HUES48 (cell line): ENCODE data around the gene TLX3.
"Not testable (repeated sequence)": the region's sequence is repeated elsewhere in the genome, so short reads cannot be mapped to it uniquely, and the experiment has no call there.

Experiments
- H3K27ac ChIP-seq: one replicate; pipeline ENCODE4 v1.7.0; 2013; ENCODE audit warnings: low read depth, low read length, inconsistent platforms
- H3K27me3 ChIP-seq: 2 replicates; pipeline ENCODE4 v1.6.1; 2013; ENCODE audit warnings: mild to moderate bottlenecking, low read length; ENCODE audit not compliant: control insufficient read depth, insufficient read depth
- H3K36me3 ChIP-seq: 2 replicates; pipeline ENCODE4 v1.6.1; 2013; ENCODE audit warnings: low read length; ENCODE audit not compliant: control insufficient read depth, insufficient read depth
- H3K4me1 ChIP-seq: 2 replicates; pipeline ENCODE4 v1.6.1; 2013; ENCODE audit warnings: mild to moderate bottlenecking, low read length; ENCODE audit not compliant: control insufficient read depth, insufficient read depth
- H3K4me3 ChIP-seq: 2 replicates; pipeline ENCODE4 v1.5.1; 2013; ENCODE audit warnings: mild to moderate bottlenecking, low read depth, low read length
- H3K9ac ChIP-seq: 2 replicates; pipeline ENCODE4 v1.6.1; 2013; ENCODE audit warnings: mild to moderate bottlenecking, low read depth, low read length, moderate library complexity
- H3K9me3 ChIP-seq: 2 replicates; pipeline ENCODE4 v1.6.1; 2013; ENCODE audit warnings: low read length; ENCODE audit not compliant: control insufficient read depth, insufficient read depth

Gene TLX3

DNA sequence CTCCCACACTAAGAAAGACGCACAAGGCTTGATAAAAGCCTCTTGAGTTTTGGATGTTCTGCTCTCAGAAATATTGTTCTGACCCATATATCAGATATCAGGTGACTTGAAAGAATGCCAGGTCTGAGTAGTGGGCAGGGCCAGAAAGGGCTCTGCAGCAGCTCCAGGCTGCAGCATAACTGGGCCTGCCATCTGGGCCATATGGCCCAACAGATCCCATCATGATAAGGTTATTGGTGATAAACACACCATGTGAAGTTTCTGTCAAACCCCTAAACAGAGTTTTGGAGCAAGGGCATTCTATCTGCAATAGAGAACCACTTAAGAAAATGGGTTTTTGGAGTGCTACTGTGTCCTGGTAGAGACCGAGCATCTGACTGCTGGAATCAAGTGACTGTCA, 48.8 kb downstream of the TLX3 start:
- H3K9me3 ChIP-seq, result no peaks in the 10 kb centered on the region
- H3K4me3 ChIP-seq, result no peak overlapping the region
- no peak overlapping the region for H3K27ac ChIP-seq
- no peaks in the 10 kb centered on the region for H3K4me1 ChIP-seq
- H3K9ac ChIP-seq, result no peak overlapping the region
- H3K27me3 ChIP-seq, result no peaks in the 10 kb centered on the region
- H3K36me3 ChIP-seq, result no peaks in the 10 kb centered on the region

DNA sequence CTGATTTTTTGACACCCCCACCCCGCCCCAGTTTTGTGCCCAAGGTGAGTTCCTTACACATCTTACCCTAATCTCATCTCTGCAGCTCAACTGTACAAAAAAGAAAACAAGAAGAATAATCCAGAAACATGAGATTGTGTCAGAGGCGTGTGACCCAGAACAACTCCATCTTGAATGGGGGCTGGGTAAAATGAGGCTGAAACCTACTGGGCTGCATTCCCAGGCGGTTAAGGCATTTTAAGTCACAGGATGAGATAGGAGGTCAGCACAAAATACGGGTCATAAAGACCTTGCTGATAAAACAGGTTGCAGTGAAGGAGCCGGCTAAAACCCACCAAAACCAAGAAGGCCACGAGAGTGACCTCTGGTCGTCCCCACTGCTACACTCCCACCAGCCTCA, 52.1 kb downstream of the TLX3 start:
- not testable (repeated sequence) for H3K4me3 ChIP-seq, H3K36me3 ChIP-seq, H3K27me3 ChIP-seq, H3K27ac ChIP-seq, H3K9ac ChIP-seq, H3K9me3 ChIP-seq, H3K4me1 ChIP-seq
